ENCODE results near the gene IL12RB2. TPM values are rescaled to one million over a fixed set of nuclear protein-coding genes. Genes with fewer than 3 reads are reported as not detected.

Gene IL12RB2, protein sequence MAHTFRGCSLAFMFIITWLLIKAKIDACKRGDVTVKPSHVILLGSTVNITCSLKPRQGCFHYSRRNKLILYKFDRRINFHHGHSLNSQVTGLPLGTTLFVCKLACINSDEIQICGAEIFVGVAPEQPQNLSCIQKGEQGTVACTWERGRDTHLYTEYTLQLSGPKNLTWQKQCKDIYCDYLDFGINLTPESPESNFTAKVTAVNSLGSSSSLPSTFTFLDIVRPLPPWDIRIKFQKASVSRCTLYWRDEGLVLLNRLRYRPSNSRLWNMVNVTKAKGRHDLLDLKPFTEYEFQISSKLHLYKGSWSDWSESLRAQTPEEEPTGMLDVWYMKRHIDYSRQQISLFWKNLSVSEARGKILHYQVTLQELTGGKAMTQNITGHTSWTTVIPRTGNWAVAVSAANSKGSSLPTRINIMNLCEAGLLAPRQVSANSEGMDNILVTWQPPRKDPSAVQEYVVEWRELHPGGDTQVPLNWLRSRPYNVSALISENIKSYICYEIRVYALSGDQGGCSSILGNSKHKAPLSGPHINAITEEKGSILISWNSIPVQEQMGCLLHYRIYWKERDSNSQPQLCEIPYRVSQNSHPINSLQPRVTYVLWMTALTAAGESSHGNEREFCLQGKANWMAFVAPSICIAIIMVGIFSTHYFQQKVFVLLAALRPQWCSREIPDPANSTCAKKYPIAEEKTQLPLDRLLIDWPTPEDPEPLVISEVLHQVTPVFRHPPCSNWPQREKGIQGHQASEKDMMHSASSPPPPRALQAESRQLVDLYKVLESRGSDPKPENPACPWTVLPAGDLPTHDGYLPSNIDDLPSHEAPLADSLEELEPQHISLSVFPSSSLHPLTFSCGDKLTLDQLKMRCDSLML
- total RNA-seq (under 1 TPM; 0.17 to 0.33 (median 0.23) TPM), polyA plus RNA-seq (0.05 TPM)
- long read RNA-seq, donor 1 = 0 reads
- long read RNA-seq, donor 2 = 0 reads
- long read RNA-seq, donor 3, partial matches to known transcripts = 0 of 1 reads
- long read RNA-seq, donor 3, other reads (novel, unspliced or antisense) = 1 of 1 reads
- long read RNA-seq, donor 4 = 0 reads

DNA sequence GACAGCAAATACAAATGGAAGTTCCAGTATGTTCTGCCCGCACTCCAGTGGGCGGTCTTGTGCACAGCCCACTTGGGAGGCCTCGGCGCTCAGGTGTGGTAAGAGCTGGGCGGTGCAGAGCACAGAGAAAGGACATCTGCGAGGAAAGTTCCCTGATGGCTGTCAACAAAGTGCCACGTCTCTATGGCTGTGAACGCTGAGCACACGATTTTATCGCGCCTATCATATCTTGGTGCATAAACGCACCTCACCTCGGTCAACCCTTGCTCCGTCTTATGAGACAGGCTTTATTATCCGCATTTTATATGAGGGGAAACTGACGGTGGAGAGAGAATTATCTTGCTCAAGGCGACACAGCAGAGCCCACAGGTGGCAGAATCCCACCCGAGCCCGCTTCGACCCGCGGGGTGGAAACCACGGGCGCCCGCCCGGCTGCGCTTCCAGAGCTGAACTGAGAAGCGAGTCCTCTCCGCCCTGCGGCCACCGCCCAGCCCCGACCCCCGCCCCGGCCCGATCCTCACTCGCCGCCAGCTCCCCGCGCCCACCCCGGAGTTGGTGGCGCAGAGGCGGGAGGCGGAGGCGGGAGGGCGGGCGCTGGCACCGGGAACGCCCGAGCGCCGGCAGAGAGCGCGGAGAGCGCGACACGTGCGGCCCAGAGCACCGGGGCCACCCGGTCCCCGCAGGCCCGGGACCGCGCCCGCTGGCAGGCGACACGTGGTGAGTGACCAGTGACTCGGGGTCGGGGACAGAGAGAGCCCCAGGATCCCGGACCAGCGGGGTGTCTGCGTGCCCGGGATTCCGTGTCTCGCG, at the start of gene IL12RB2:
TSS of gene IL12RB2 (plus strand) at position 623 of the 810 bp plus-strand sequence. CDS start 12,496 bp downstream, outside the sequence.
- DNase-seq (peak; percentile 13 to 61 (median 58)), ATAC-seq (peak; percentile 50 to 62)
- H3K27me3 ChIP-seq (ENCODE audit: control insufficient read depth, insufficient read depth) = no peaks in the 10 kb centered on the region
- 3% methylated on average over 75 of the region's 75 CpGs for WGBS
- H3K4me3 ChIP-seq (ENCODE audit: low read length) = peak within 1 kb of the TSS; percentile 55
- no peaks in the 10 kb centered on the region for H3K9me3 ChIP-seq (ENCODE audit: control insufficient read depth, low read length)
- no peaks in the 10 kb centered on the region for H3K4me1 ChIP-seq (ENCODE audit: control insufficient read depth, insufficient read depth, low read length)
- no peak within 1 kb of the TSS for H3K27ac ChIP-seq (ENCODE audit: low read length)
- intact Hi-C loops (cut with DNase I) = no loop called here

DNA sequence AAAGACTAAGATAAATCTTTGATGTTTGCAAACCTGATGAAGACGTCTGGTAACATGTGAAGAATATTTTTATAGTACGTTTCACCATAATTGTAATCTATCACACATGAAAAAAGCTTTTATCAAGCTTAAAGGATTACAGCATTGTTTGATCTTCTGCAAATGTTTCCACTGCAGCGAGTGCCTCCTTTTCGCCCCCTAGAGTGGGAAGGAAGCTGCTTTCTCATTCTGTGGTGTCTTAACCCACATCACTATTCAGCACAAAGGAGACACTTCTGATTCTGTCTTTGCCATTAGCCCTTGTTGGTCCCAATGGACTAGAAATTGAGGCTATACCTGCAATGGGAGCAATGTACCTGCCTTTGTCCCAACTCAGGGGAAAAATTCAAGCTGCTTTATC, 46.0 kb upstream of the IL12RB2 start:
- no peak overlapping the region for H3K4me3 ChIP-seq (ENCODE audit: low read length)
- no peak for ATAC-seq
- intact Hi-C loops (cut with DNase I) = no loop called here
- H3K27ac ChIP-seq (ENCODE audit: low read length) = no peak overlapping the region
- no peaks in the 10 kb centered on the region for H3K4me1 ChIP-seq (ENCODE audit: control insufficient read depth, insufficient read depth, low read length)
- DNase-seq = no peak
- WGBS = 36% methylated on average over 4 of the region's 4 CpGs
- H3K9me3 ChIP-seq (ENCODE audit: control insufficient read depth, low read length) = no peaks in the 10 kb centered on the region
- H3K27me3 ChIP-seq (ENCODE audit: control insufficient read depth, insufficient read depth) = no peaks in the 10 kb centered on the region

DNA sequence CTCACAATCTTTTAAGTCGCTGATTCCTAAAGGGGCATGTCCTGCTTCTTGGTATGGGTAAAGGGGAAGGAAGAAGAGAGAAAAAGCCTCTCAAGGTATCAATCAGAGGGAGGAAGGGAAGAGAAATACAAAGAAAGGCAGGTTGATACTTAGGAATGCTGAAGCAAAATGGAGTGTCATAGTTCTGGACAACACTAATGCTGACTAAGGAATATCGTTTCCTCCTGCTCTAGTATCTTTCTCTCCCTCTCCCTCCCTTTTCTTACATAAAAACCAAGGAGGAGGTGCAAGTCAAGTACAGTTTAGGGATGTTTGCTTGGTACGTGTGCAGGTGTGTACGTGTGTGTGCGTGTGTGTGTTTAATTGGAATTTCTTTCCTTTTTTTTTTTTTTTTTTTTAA, 44.9 kb upstream of the IL12RB2 start:
- WGBS = 84% methylated on average over 5 of the region's 5 CpGs
- no peak for ATAC-seq

DNA sequence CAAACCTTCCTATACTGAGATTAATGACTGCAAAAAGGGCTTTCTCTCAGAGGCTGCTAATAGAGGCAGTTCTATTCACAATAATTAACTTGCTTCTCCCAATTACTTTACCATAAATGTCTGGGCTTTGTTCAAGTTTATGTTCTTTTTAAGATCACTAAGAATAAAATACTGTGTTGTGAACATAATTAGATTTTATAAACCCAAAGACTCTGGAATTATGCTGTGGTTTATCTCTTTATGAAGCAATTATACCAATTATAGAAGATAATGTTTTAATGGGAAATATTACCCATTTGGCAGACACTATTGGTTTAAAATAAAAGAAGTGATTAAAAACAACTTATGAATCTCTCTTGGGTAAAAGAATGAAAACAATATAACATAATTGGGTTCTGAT, 43.5 kb upstream of the IL12RB2 start:
- ATAC-seq = no peak
- no peaks in the 10 kb centered on the region for H3K4me1 ChIP-seq (ENCODE audit: control insufficient read depth, insufficient read depth, low read length)
- H3K27ac ChIP-seq (ENCODE audit: low read length) = no peak overlapping the region
- H3K4me3 ChIP-seq (ENCODE audit: low read length) = no peak overlapping the region
- no peak for DNase-seq
- H3K27me3 ChIP-seq (ENCODE audit: control insufficient read depth, insufficient read depth) = no peaks in the 10 kb centered on the region
- intact Hi-C loops (cut with DNase I) = no loop called here
- no peaks in the 10 kb centered on the region for H3K9me3 ChIP-seq (ENCODE audit: control insufficient read depth, low read length)

More for the DNA sequence above, 44.9 kb upstream of the IL12RB2 start:
- H3K4me3 ChIP-seq (ENCODE audit: low read length) = no peak overlapping the region
- DNase-seq = no peak
- no peaks in the 10 kb centered on the region for H3K27me3 ChIP-seq (ENCODE audit: control insufficient read depth, insufficient read depth)
- H3K4me1 ChIP-seq (ENCODE audit: control insufficient read depth, insufficient read depth, low read length) = no peaks in the 10 kb centered on the region
- H3K27ac ChIP-seq (ENCODE audit: low read length) = no peak overlapping the region
- no peaks in the 10 kb centered on the region for H3K9me3 ChIP-seq (ENCODE audit: control insufficient read depth, low read length)
- intact Hi-C loops (cut with DNase I) = no loop called here

DNA sequence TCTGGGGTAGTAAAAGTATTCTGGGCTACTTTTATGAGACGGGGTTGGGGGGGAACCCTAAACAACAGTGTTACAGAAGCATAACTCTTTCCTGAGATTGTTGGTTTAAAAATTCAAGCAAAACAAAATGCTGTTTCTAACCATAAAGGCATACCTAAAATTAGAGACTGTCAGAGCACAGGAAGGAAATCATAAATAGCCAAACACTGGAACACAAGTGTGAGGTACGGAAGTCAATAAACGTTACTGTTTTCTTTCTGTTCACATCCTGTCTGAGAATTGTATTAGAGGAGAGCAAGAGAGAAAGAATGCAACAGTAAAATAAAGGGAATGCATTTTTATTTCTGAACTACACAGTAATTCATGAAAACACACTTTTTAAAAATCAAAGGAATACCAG, 42.8 kb upstream of the IL12RB2 start:
- Histone ChIP-seq H3K4me3 (ENCODE audit: low read length) (no peak overlapping the region), H3K4me1 (ENCODE audit: control insufficient read depth, insufficient read depth, low read length) (no peaks in the 10 kb centered on the region), H3K9me3 (ENCODE audit: control insufficient read depth, low read length) (no peaks in the 10 kb centered on the region), H3K27me3 (ENCODE audit: control insufficient read depth, insufficient read depth) (no peaks in the 10 kb centered on the region), H3K27ac (ENCODE audit: low read length) (no peak overlapping the region)
- DNase-seq (no peak), ATAC-seq (no peak)
- intact Hi-C loops (cut with DNase I) = no loop called here
- 46% methylated on average over 3 of the region's 3 CpGs for WGBS

DNA sequence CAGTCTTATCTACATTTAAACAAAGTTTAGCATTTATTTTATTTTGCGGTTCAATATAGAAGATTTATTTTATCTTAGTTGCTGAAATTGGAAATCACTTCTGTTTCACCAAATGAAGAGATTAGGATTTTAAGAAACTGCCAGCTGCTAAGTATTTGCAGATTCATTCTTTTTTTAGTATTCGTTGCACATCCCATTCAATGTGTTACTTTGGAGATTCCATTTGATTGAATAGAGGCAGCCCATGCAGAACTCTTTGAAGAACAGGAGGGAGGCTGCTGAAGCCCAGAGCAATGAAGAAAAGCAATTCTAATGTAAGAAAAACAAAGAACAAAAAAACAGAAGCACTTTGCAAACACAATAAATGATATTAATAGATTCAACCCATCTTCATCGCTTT, 38.6 kb upstream of the IL12RB2 start:
- no peaks in the 10 kb centered on the region for H3K4me1 ChIP-seq (ENCODE audit: control insufficient read depth, insufficient read depth, low read length)
- no peak for ATAC-seq
- no peaks in the 10 kb centered on the region for H3K27me3 ChIP-seq (ENCODE audit: control insufficient read depth, insufficient read depth)
- DNase-seq = no peak
- no peak overlapping the region for H3K27ac ChIP-seq (ENCODE audit: low read length)
- no peaks in the 10 kb centered on the region for H3K9me3 ChIP-seq (ENCODE audit: control insufficient read depth, low read length)
- intact Hi-C loops (cut with DNase I) = no loop called here
- no peak overlapping the region for H3K4me3 ChIP-seq (ENCODE audit: low read length)
- WGBS = 69% methylated on average over 3 of the region's 3 CpGs

DNA sequence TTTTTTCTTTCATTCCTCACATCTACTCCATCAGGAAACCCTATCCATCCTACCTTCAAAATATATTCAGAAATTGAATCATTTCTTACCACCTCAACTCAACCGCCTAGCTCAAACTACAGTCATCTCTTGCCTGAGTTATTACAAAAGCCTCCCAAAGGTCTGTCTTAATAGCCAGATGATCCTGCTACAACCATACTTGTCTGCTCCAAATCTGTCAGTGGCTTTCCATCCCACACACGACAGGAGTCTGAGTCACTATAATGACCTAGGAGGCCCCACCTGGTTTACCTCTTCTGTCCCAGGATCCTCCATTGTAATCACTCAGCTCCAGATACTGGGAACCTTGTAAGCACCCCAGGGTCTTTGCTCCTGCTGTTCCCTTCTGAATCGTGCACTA, 37.1 kb upstream of the IL12RB2 start:
- Histone ChIP-seq H3K4me3 (ENCODE audit: low read length) (no peak overlapping the region), H3K9me3 (ENCODE audit: control insufficient read depth, low read length) (no peaks in the 10 kb centered on the region), H3K27ac (ENCODE audit: low read length) (no peak overlapping the region), H3K4me1 (ENCODE audit: control insufficient read depth, insufficient read depth, low read length) (no peaks in the 10 kb centered on the region), H3K27me3 (ENCODE audit: control insufficient read depth, insufficient read depth) (no peaks in the 10 kb centered on the region)
- intact Hi-C loops (cut with DNase I) = no loop called here
- WGBS = 91% methylated on average over 3 of the region's 3 CpGs
- no peak for DNase-seq
- no peak for ATAC-seq

DNA sequence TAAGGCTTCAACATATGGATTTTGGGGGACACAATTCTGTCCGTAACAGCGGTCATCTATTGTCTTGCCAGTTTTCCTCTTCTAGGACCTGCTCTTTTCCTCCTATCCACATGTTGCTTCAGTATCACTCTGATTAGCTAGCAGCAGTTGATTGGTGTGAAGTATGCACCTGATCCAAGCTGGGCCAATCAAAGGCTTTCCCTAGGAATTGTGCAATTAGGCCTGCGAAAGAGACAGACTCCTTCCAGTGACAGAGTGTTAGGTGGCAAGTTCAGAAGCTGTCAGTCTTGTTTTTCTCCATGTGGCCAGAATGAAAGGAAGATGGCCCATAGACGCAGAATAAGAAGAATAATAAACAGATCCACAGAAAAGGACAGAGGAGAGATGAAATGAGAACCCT, 34.1 kb upstream of the IL12RB2 start:
- Histone ChIP-seq H3K4me3 (ENCODE audit: low read length) (no peak overlapping the region), H3K27me3 (ENCODE audit: control insufficient read depth, insufficient read depth) (no peaks in the 10 kb centered on the region), H3K9me3 (ENCODE audit: control insufficient read depth, low read length) (no peaks in the 10 kb centered on the region), H3K4me1 (ENCODE audit: control insufficient read depth, insufficient read depth, low read length) (no peaks in the 10 kb centered on the region), H3K27ac (ENCODE audit: low read length) (no peak overlapping the region)
- ATAC-seq = no peak
- 89% methylated on average over 4 of the region's 4 CpGs for WGBS
- intact Hi-C loops (cut with DNase I) = no loop called here
- DNase-seq = no peak

DNA sequence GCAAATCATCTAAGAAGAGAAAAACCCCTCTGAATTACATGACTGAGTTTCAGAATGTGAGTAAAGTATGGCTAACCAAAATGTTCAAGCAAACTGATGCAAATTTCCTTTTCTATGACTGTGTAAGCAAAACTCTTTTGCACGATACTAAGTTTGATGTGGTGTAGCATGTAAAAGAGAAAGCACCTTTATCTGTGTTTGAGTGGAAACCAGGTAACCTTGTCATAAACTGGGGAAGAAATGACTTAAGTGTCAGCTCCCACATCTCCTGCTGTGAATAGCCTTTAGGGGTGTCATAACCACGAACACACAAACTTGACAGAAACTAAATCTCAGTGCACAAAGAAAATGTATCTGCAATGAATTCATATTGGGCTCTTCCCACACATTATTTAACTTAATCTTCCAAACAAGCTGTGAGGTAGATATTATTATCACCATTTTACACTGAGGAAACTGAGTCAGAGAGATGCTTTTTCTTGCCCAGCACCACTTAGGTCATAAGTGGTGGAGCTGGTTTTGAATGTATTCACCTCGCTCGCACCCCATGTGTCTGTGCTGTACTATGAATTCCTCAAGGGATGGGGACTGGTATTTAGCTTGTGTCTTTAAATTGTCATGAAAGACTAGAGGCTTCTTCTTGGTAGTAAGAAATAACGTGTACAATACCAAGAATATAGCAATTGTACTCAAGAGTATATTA, 32.9 kb upstream of the IL12RB2 start:
- 85% methylated on average over 5 of the region's 5 CpGs for WGBS
- intact Hi-C loops (cut with DNase I) = no loop called here
- no peaks in the 10 kb centered on the region for H3K4me1 ChIP-seq (ENCODE audit: control insufficient read depth, insufficient read depth, low read length)
- no peak overlapping the region for H3K4me3 ChIP-seq (ENCODE audit: low read length)
- no peaks in the 10 kb centered on the region for H3K27me3 ChIP-seq (ENCODE audit: control insufficient read depth, insufficient read depth)
- ATAC-seq = no peak
- DNase-seq = no peak
- no peaks in the 10 kb centered on the region for H3K9me3 ChIP-seq (ENCODE audit: control insufficient read depth, low read length)
- H3K27ac ChIP-seq (ENCODE audit: low read length) = no peak overlapping the region

DNA sequence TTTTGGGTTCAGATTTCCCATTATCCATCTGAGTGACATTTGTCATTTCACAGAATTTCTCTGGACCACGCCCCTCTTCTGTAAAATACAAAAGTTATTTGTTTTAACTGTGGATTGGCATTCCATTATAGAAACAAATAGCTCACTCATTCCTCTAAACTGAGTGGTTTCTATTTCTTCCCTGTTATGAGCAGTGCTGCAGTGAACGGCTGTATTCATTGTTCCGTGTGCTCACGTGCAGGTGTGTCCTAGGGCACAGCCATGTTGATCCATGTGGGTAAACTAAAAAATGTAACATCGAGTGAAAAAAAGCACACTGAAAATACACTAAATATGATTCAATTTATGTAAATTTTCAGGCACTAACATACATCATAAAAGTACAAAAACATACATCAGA, 27.0 kb upstream of the IL12RB2 start:
- ATAC-seq (no peak), DNase-seq (no peak)
- no peaks in the 10 kb centered on the region for H3K4me1 ChIP-seq (ENCODE audit: control insufficient read depth, insufficient read depth, low read length)
- H3K27me3 ChIP-seq (ENCODE audit: control insufficient read depth, insufficient read depth) = no peaks in the 10 kb centered on the region
- 85% methylated on average over 5 of the region's 5 CpGs for WGBS
- no peaks in the 10 kb centered on the region for H3K9me3 ChIP-seq (ENCODE audit: control insufficient read depth, low read length)
- H3K4me3 ChIP-seq (ENCODE audit: low read length) = no peak overlapping the region
- intact Hi-C loops (cut with DNase I) = no loop called here
- no peak overlapping the region for H3K27ac ChIP-seq (ENCODE audit: low read length)

Measured in right cardiac atrium (tissue), 5 donors.